D721Med (cell line): ENCODE data around the gene CWC27.

Experiments
- DNase-seq: peaks from one replicate; pipeline ENCODE4 v3.0.0; 2011; ENCODE audit warnings: low spot score; ENCODE audit not compliant: insufficient read length
- FAIRE-seq: peaks from 2 replicates; lab custom pipeline; 2011; peaks lifted over from hg19 to GRCh38; lab: Jason Lieb, UNC
- TF ChIP-seq, protein P1 (sequence below): IDR thresholded peaks from 2 replicates; pipeline ENCODE4 v1.5.1; 2012; ENCODE audit warnings: mild to moderate bottlenecking, control low read depth; ENCODE audit not compliant: insufficient read depth; ENCODE audit errors: missing control alignments

CWC27 gene

DNA sequence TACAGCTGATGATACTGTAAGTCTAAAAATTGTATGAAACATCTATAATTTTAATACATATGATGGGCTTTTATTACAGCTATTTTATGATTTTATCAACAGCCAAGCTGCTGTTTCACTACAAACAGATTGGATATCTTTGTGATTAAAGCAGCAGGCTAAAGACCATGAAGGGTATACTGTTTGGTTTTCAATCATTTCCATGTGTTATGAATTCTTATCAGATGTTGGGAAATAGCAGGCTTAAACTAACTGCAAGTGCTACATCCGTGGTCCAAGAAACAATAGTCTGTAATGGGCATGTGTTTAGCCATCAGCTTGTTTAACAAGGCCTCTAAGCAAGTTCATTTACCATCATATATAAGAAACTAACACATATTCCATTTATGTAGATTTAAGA, 107.5 kb downstream of the CWC27 start:
- FAIRE-seq (peak; percentile 6), DNase-seq (no peak)
- TF ChIP-seq, protein P1, sequence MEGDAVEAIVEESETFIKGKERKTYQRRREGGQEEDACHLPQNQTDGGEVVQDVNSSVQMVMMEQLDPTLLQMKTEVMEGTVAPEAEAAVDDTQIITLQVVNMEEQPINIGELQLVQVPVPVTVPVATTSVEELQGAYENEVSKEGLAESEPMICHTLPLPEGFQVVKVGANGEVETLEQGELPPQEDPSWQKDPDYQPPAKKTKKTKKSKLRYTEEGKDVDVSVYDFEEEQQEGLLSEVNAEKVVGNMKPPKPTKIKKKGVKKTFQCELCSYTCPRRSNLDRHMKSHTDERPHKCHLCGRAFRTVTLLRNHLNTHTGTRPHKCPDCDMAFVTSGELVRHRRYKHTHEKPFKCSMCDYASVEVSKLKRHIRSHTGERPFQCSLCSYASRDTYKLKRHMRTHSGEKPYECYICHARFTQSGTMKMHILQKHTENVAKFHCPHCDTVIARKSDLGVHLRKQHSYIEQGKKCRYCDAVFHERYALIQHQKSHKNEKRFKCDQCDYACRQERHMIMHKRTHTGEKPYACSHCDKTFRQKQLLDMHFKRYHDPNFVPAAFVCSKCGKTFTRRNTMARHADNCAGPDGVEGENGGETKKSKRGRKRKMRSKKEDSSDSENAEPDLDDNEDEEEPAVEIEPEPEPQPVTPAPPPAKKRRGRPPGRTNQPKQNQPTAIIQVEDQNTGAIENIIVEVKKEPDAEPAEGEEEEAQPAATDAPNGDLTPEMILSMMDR, result no peak

DNA sequence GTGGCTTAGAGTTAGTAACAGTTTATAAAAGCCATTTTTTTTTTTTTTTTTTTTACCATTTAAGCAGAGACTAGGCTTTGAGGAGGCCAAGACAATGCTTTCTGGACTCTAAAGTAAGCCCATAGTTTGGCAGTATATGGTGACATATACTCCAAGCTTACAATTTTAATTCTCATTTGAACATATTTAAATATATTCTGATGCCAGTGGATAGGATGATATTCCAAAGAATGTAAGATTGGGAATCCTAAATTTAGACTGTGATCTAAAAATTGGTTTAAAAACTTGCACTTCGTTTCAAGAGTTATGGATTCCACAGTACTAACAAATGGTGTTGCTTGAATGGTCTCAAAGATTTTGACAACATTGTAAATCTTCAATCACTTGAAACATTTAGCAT, 112.1 kb downstream of the CWC27 start:
- no peak for DNase-seq
- TF ChIP-seq, protein P1, result no peak
- FAIRE-seq, result no peak

DNA sequence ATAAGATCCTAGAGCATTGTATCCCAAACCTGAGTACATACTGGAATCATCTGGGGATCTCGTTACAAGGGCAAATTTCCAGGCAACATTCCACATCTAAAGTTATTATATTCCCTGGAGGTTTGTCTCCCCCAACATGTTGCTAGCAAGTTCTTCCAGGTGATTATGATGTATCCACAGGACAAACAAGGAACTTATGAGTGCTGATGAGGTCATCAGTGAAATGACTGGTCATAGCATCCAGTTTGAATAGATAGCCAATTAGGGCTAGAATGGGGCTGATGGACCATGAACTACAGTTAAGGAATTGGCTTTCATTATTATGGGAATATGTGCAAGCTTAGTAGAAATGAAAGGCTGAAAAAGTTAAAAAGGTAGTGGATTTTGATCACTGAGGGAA, 115.2 kb downstream of the CWC27 start:
- no peak for FAIRE-seq
- TF ChIP-seq, protein P1, result no peak
- no peak for DNase-seq

DNA sequence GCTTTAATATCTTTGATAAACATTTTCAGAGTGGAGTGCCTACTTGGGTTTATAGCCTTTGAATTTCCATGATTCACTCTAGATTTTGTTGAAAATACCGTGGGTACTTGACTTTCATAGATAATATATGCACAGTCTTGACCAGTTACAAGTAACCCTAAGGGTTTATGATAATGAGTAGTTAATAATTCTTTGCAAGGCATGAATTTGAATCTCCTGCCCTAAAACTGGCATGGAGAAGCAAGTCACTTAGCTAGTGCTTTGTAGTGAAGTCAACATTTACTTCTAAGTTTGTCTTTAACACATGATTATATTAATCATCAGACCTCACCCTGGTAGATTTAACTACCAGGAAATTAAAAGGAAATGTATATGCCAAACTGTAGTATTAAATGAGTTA, 115.8 kb downstream of the CWC27 start:
- FAIRE-seq (no peak), DNase-seq (no peak)
- TF ChIP-seq, protein P1, result no peak

DNA sequence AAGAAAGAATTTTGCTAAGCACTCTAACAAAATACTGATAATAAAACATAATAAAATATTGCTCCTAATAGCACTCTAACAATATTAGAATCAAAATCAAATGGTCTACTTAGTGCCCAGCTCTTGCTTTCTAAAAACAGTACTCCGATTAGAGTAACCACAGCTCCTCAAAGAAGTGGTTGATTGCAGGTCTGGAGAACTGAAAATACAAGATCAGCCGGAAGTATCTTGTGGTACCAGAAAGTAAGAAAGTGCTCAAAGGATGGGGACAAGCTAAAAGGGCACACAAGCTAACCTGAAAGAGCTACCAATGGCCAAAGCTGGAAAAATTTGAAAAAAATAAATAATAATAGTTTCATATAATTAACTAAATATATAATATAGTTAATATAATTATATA, 119.2 kb downstream of the CWC27 start:
- DNase-seq, result no peak
- TF ChIP-seq, protein P1, result no peak
- FAIRE-seq, result no peak

DNA sequence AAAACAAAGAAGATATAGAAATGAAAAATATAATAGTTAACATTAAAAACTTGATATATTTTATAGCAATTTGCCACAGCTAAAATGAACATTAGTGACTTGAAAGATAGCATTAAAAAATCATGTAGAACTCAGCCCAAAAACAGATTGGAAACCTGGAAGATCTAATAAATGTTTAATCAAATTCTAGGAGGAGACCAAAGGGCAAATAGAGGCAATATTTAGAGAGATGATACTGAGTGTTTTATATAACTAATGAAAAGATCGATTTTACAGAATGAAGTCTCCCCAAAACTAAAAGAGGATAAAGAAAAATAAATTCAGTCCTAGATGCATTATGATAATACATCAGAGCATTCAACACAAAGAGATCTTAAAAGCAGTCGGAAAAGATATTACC, 127.0 kb downstream of the CWC27 start:
- TF ChIP-seq, protein P1, result no peak
- no peak for FAIRE-seq
- DNase-seq, result no peak

DNA sequence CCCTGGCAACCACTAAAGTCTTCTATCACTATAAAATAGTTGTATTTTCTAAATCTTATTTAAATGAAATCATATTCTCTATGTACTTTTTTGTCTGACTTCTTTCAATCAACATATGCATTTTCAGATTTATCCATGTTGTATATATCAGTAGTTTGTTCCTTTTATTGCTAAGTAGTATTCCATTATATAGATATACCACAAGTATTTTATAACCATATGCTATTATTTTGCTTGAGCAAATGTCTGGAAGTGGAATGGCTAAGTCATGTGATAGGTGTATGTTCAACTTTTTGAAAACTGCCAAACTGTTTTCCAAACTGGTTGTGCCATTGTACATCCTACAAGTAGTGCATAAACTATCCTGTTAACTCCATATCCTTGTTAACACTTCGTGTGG, 131.1 kb downstream of the CWC27 start:
- no peak for FAIRE-seq
- no peak for DNase-seq
- TF ChIP-seq, protein P1, result no peak
